ENCODE data around the gene SHMT2. TPM values are rescaled to one million over a fixed set of nuclear protein-coding genes. Genes with fewer than 3 reads are reported as not detected.

The SHMT2 gene
- total and polyA plus RNA-seq, 2 of the 4 experiments (the other 2 are of a cell fraction): 266 to 364 TPM

DNA sequence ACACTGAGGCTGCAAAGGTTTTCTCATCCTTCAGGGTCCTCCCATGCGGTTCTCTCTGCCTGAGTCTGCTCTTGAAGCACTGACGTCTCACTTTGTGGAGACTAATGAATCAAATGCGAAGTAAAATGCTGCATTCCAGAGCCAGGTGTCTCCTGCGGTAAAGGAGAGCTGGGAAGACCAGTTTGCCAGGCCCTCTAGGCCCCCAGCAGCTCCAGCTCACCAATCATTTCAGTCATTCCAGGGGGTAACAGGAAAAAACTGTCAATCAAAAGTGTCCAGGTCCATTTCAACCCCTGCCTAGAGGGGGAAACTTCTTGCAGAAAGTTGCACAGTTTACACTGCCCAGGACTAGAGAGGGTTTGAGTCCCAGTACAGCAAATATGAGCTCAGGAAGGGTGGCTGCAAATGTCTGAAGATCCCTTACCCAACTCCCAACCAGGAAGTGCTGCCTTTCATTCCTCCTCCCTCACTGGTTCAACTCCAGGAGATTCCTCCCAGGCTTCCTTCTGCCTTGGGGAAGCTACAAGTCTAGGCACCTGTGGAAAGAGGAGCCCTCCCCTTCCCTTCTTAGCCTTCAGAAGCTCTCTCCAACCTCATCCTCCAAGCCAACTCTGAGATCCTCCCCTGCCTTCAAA lies 15.6 kb upstream of the SHMT2 start (continued):
- TF ChIP-seq, protein P1, sequence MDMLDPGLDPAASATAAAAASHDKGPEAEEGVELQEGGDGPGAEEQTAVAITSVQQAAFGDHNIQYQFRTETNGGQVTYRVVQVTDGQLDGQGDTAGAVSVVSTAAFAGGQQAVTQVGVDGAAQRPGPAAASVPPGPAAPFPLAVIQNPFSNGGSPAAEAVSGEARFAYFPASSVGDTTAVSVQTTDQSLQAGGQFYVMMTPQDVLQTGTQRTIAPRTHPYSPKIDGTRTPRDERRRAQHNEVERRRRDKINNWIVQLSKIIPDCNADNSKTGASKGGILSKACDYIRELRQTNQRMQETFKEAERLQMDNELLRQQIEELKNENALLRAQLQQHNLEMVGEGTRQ (IDR thresholded peaks at IDR 0.05; ENCODE audit: low read depth, low read length): no peak

- no peak overlapping the region for H3K14ac ChIP-seq (replicated peaks; ENCODE audit: low read depth, low read length)
- no peak overlapping the region for H2BK20ac ChIP-seq (ENCODE audit: low read depth, low read length)
- no peak overlapping the region for H2BK5ac ChIP-seq (ENCODE audit: low read depth, low read length, poor library complexity, severe bottlenecking)
- DNase-seq (peak; percentile 50), ATAC-seq (ENCODE audit: low read depth) (peak; percentile 28)
- peaks cover 0 to 7% of the 10 kb centered on the region in 2 experiments; a peak in 1 of 4 replicates for H3K79me1 ChIP-seq (ENCODE audit: low read depth in 1 of 2, low read length in 2 of 2)
- intact Hi-C loops (cut with micrococcal nuclease): no loop called here
- H3K23ac ChIP-seq (ENCODE audit: low read depth, low read length): 0 out of 2 replicates have a peak overlapping the region, but pooled peaks have one; percentile 1
- peaks cover 7% of the 10 kb centered on the region for H3K4me1 ChIP-seq (ENCODE audit: control insufficient read depth, insufficient read depth, low read length)
- ChIA-PET POLR2A (ENCODE audit: unreplicated experiment) (no interaction called here), CTCF (interaction anchor here (1.3 to 3.5 kb wide), 3 partner anchors 15 to 29 kb away, joined by 5 to 25 read pairs (median 14); partner anchors contain the start of gene SHMT2)
- peaks cover 60% of the 10 kb centered on the region for H4K20me1 ChIP-seq (ENCODE audit: insufficient read depth, low read length)
- BruUV-seq (replicated peaks): no TSS peak
- in situ Hi-C loops (cut with MboI; ENCODE audit: low sequenced_read_pairs): no loop called here
- H3K36me3 ChIP-seq (ENCODE audit: control insufficient read depth, insufficient read depth, low read length): peaks cover 44% of the 10 kb centered on the region
- no peak overlapping the region for H4K5ac ChIP-seq (ENCODE audit: low read depth, low read length)
- H3K18ac ChIP-seq (ENCODE audit: low read depth, low read length): no peak overlapping the region
- no peak overlapping the region for H4K91ac ChIP-seq (ENCODE audit: insufficient read depth, low read depth, low read length)
- H2BK15ac ChIP-seq (ENCODE audit: low read depth, low read length): no peak overlapping the region
- no peak overlapping the region for H2AK5ac ChIP-seq (ENCODE audit: low read depth, low read length)
- no peak overlapping the region for H3K56ac ChIP-seq (ENCODE audit: extremely low read depth, insufficient read depth, low read length)
- peak overlapping the region; percentile 46 for H2AK9ac ChIP-seq (replicated peaks; ENCODE audit: low read depth, low read length, poor library complexity)
- peaks cover 45% of the 10 kb centered on the region for H3K27me3 ChIP-seq (ENCODE audit: control insufficient read depth, insufficient read depth, low read length)
- H3K9ac ChIP-seq (ENCODE audit: low read depth, low read length): no peak overlapping the region
- no peak overlapping the region for H2BK120ac ChIP-seq (ENCODE audit: low read depth, low read length)
- no peak overlapping the region for H3K4me3 ChIP-seq (ENCODE audit: insufficient read depth, low read depth, low read length)
- H4K8ac ChIP-seq (ENCODE audit: low read depth in 2 of 2, low read length in 2 of 2): no peak overlapping the region
- H3K4ac ChIP-seq (ENCODE audit: low read depth, low read length): no peak overlapping the region
- dilution Hi-C loops (cut with HindIII; ENCODE audit: low sequenced_read_pairs, unreplicated experiment): no loop called here
- no peak for TF ChIP-seq NFE2L2 (IDR thresholded peaks at IDR 0.05; ENCODE audit: low read depth, low read length)
- TF ChIP-seq CEBPB (IDR thresholded peaks at IDR 0.05; ENCODE audit: low read depth, low read length): no peak
- TF ChIP-seq RCOR1 (IDR thresholded peaks at IDR 0.05; ENCODE audit: insufficient replicate concordance, low read length): no peak
- no peak for TF ChIP-seq MAZ (IDR thresholded peaks at IDR 0.05; ENCODE audit: borderline replicate concordance, low read depth, low read length)
- peak; percentile 79 for TF ChIP-seq SMC3 (IDR thresholded peaks at IDR 0.05; ENCODE audit: low read depth, low read length)
- peak; percentile 55 for TF ChIP-seq RAD21 (IDR thresholded peaks at IDR 0.05; ENCODE audit: low read length)
- TF ChIP-seq, protein P1 (IDR thresholded peaks at IDR 0.05; ENCODE audit: low read depth, low read length): no peak
- TF ChIP-seq, protein P2, sequence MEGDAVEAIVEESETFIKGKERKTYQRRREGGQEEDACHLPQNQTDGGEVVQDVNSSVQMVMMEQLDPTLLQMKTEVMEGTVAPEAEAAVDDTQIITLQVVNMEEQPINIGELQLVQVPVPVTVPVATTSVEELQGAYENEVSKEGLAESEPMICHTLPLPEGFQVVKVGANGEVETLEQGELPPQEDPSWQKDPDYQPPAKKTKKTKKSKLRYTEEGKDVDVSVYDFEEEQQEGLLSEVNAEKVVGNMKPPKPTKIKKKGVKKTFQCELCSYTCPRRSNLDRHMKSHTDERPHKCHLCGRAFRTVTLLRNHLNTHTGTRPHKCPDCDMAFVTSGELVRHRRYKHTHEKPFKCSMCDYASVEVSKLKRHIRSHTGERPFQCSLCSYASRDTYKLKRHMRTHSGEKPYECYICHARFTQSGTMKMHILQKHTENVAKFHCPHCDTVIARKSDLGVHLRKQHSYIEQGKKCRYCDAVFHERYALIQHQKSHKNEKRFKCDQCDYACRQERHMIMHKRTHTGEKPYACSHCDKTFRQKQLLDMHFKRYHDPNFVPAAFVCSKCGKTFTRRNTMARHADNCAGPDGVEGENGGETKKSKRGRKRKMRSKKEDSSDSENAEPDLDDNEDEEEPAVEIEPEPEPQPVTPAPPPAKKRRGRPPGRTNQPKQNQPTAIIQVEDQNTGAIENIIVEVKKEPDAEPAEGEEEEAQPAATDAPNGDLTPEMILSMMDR (conservative IDR thresholded peaks at IDR 0.05; ENCODE audit: low read depth, low read length): peak; percentile 66
- no peak for TF ChIP-seq RFX5 (IDR thresholded peaks at IDR 0.05; ENCODE audit: low read depth, low read length)
- TF ChIP-seq POLR2A (IDR thresholded peaks at IDR 0.05; ENCODE audit: low read depth, low read length): no peak
- no peak overlapping the region for H3K27ac ChIP-seq (ENCODE audit: insufficient read depth, low read length)
- no peak overlapping the region for H3K4me2 ChIP-seq (ENCODE audit: low read depth, low read length)
- WGBS, 2 experiments (ENCODE audit: extremely low coverage in 2 of 2, insufficient read length in 1 of 2): 3% methylated on average over 5 of the region's 14 CpGs; no CpG with 5 or more reads in 1 of the 2 experiments
- no peaks in the 10 kb centered on the region for H3K9me1 ChIP-seq (ENCODE audit: insufficient read depth, low read length)
- H3K9me3 ChIP-seq (ENCODE audit: control insufficient read depth, insufficient read depth, low read length): no peaks in the 10 kb centered on the region
- peak overlapping the region; percentile 64 for H2AFZ ChIP-seq (replicated peaks; ENCODE audit: low read length, poor library complexity)
Observed at GRCh38 chr12:57214398-57214781, 15.1 kb upstream of the SHMT2 start.

Data from IMR-90 (cell line).